Activated T-cell treated with anti-CD3 and anti-CD28 coated beads, Interleukin-2, amount 50 U/mL, for 24 hours (primary cell): ENCODE results near the gene TPSD1.
A peak's percentile ranks its signal among the peaks of the same experiment; 100 is the strongest.
"Not testable (repeated sequence)": the region's sequence is repeated elsewhere in the genome, so short reads cannot be mapped to it uniquely, and the experiment has no call there.

Experiments used
- DNase-seq: peaks from one replicate; pipeline ENCODE4 v3.0.0-alpha.2; 2020
- H3K27ac Mint-ChIP-seq: 2 replicates; pipeline ENCODE4 v1.8.0; 2020; ENCODE audit warnings: mild to moderate bottlenecking, mixed read lengths
- H3K27me3 Mint-ChIP-seq: 2 replicates; pipeline ENCODE4 v1.8.0; 2020; ENCODE audit warnings: mixed read lengths
- H3K36me3 Mint-ChIP-seq: 2 replicates; pipeline ENCODE4 v1.8.0; 2020; ENCODE audit warnings: low read depth, mixed read lengths
- H3K4me1 Mint-ChIP-seq: 2 replicates; pipeline ENCODE4 v1.8.0; 2020; ENCODE audit warnings: low read depth, mixed read lengths
- H3K4me3 Mint-ChIP-seq: 2 replicates; pipeline ENCODE4 v1.8.0; 2020; ENCODE audit warnings: mild to moderate bottlenecking, moderate library complexity, mixed read lengths
- H3K9me3 Mint-ChIP-seq: 2 replicates; pipeline ENCODE4 v1.8.0; 2020; ENCODE audit warnings: mixed read lengths

Gene TPSD1

DNA sequence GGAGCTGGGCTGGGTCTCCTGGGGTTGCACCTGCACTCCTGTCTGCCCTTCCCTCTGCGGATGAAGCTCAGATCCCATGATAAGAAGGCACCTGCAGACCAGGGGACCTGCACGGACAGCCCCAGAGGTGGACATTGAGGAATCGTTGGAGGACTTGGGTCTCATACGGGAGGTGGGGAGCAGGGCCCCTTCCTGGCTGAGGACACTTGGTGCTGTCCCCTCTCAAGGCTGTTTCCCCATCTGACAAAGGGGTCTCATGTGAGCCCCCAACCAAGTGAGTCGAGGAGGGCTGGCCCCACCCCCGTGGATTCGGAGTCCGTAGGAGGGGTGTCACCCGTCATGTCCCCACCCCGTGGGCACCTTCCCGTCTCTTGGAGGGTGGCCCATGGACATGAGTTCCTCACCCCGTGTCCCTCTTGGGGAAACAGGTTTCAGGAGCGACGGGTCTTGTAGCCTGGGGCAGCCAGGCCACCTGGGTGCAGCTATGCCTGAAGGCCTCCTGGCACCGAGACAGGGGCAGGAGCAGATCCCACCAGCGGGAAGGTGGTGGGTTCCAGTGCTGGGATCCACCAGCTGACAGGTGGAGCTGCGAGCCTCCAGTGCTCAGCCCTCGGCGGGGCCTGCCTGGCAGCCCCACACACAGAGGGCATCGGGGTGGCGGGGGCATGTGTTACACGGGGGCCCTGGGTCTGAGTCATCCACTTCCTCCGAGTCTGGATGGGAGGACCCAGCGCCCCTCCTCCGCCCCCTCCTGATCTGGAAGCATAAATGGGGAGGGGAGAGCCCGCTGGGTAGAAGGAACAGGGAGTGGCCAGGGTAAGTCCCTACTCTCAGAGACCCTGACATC is at the start of gene TPSD1:
TSS of gene TPSD1 (plus strand) at position 794 of the 847 bp plus-strand sequence. CDS start 212 bp downstream, outside the sequence.
- not testable (repeated sequence) for H3K4me1 Mint-ChIP-seq, H3K27ac Mint-ChIP-seq, H3K9me3 Mint-ChIP-seq, DNase-seq, H3K36me3 Mint-ChIP-seq, H3K4me3 Mint-ChIP-seq
- peaks cover 18% of the 10 kb centered on the region for H3K27me3 Mint-ChIP-seq

DNA sequence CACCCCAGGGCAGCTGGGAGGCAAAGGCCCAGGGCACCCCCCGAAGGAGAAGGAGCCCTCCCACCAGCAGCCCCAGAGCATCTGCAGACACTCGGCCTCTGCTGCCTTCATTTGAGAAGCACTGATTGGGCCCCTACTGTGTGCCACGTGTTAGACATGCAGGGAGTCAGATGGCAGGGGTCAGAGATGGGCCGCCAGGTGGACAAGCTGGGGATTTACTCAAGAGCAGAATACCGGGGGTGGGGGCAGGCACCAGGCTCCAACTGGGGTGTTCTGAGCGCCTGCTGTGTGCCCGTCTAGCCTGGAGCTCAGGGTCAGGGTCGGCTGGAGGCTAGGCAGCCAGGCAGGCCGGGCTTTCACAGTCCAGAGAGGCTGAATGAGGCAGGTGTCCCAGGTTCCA is 49.5 kb upstream of the TPSD1 start:
- Mint-ChIP-seq H3K9me3 (no peaks in the 10 kb centered on the region), H3K4me1 (peaks cover 4% of the 10 kb centered on the region), H3K27ac (no peak overlapping the region), H3K4me3 (no peak overlapping the region), H3K27me3 (no peaks in the 10 kb centered on the region), H3K36me3 (no peaks in the 10 kb centered on the region)
- no peak for DNase-seq

DNA sequence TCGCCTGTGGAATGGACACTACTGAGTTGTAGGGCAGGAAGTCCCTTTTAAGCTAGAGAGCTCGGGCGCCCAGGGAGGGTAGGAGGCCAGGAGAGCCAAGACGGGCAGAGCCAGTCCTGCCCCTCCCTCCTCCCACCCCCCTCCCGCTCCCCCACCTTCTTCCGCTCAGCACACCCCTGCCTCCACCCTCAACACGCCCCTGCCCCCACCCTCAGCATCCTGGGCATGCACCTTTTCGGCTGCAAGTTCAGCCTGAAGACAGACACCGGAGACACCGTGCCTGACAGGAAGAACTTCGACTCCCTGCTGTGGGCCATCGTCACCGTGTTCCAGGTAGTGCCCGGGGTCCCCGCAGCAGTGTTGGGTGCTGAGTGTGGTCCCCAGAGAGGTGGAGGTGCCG is 49.1 kb upstream of the TPSD1 start:
- H3K9me3 Mint-ChIP-seq, result no peaks in the 10 kb centered on the region
- no peaks in the 10 kb centered on the region for H3K27me3 Mint-ChIP-seq
- peak overlapping the region; percentile 25 for H3K4me3 Mint-ChIP-seq
- H3K36me3 Mint-ChIP-seq, result no peaks in the 10 kb centered on the region
- no peak for DNase-seq
- no peak overlapping the region for H3K27ac Mint-ChIP-seq
- peaks cover 4% of the 10 kb centered on the region for H3K4me1 Mint-ChIP-seq

DNA sequence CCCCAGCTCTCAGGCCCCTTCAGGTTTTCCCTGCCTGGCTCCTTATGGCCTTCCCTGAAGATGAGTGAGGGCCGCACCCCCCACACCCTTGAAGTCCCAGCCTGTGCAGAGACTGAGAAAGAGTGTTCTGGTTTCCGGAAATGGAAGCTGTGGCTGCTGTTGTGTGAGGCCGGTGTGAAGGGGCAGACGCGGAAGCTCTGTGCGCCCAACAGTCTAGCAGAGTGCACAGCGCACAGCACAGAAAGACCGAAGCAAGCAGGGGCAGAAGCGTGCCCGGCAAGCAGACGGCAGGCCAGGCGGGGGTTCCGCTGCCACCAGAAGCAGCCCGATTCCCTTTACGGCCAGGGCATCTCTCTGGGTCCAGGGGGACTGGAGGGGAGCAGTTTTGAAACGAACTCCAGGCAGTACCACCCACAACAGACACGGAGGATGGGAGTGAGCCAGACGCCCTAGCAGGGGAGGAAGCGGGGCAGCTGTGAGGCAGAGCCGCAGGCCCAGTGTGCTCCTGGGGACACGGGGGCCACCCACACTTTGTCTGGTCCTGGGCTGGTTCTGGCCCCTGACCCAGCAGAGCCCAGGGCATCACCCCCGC is 47.5 kb upstream of the TPSD1 start:
- no peaks in the 10 kb centered on the region for H3K27me3 Mint-ChIP-seq
- H3K36me3 Mint-ChIP-seq, result no peaks in the 10 kb centered on the region
- no peaks in the 10 kb centered on the region for H3K9me3 Mint-ChIP-seq
- H3K4me1 Mint-ChIP-seq, result peaks cover 4% of the 10 kb centered on the region
- H3K27ac Mint-ChIP-seq, result peak overlapping the region; percentile 83
- peak; percentile 36 for DNase-seq
- H3K4me3 Mint-ChIP-seq, result peak overlapping the region; percentile 27

DNA sequence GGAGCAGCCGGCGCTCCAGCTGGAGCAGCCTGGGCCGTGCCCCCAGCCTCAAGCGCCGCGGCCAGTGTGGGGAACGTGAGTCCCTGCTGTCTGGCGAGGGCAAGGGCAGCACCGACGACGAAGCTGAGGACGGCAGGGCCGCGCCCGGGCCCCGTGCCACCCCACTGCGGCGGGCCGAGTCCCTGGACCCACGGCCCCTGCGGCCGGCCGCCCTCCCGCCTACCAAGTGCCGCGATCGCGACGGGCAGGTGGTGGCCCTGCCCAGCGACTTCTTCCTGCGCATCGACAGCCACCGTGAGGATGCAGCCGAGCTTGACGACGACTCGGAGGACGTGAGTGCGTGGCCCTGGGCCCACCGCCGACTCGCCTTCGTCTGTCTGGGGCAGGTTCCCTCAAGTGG is 46.8 kb upstream of the TPSD1 start:
- H3K9me3 Mint-ChIP-seq, result no peaks in the 10 kb centered on the region
- no peak for DNase-seq
- H3K27me3 Mint-ChIP-seq, result no peaks in the 10 kb centered on the region
- no peak overlapping the region for H3K4me3 Mint-ChIP-seq
- H3K4me1 Mint-ChIP-seq, result peaks cover 4% of the 10 kb centered on the region
- H3K36me3 Mint-ChIP-seq, result no peaks in the 10 kb centered on the region
- no peak overlapping the region for H3K27ac Mint-ChIP-seq

DNA sequence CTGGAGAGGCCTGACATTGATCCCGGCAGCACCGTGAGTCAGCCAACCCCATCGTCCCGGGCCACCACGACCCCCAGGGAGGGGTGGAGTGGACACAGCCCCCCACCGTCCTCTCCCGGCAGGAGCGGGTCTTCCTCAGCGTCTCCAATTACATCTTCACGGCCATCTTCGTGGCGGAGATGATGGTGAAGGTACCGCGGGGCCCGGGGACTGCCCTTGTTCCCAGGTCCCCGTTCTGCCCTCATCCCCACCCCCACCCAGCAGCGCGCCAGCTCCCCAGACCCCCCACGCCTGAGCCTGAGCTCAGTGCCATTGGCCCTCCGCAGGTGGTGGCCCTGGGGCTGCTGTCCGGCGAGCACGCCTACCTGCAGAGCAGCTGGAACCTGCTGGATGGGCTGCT is 45.4 kb upstream of the TPSD1 start:
- no peak overlapping the region for H3K4me3 Mint-ChIP-seq
- no peaks in the 10 kb centered on the region for H3K36me3 Mint-ChIP-seq
- no peaks in the 10 kb centered on the region for H3K27me3 Mint-ChIP-seq
- no peaks in the 10 kb centered on the region for H3K9me3 Mint-ChIP-seq
- no peak overlapping the region for H3K27ac Mint-ChIP-seq
- DNase-seq, result no peak
- peaks cover 4% of the 10 kb centered on the region for H3K4me1 Mint-ChIP-seq

DNA sequence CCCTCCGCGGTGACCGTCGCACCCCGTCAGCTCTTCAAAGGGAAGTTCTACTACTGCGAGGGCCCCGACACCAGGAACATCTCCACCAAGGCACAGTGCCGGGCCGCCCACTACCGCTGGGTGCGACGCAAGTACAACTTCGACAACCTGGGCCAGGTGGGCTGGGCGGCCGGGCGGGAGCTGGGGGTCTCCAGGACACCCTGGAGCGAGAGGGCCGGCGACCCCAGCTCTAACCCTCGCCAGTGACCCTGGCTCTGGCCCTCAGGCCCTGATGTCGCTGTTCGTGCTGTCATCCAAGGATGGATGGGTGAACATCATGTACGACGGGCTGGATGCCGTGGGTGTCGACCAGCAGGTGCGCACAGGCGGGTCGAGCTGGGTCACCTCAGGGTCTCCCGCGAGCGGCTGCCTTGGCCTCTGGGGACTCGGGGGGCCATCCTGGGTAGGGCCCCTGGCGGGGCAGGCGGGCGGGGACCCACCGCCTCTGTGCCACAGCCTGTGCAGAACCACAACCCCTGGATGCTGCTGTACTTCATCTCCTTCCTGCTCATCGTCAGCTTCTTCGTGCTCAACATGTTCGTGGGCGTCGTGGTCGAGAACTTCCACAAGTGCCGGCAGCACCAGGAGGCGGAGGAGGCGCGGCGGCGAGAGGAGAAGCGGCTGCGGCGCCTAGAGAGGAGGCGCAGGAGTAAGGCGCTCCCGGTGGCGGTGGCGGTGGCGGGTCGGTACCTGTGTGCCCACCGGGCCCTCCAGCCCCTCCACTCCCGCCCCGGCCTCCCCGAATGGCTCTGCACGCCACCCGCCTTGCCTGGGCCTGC is 44.2 kb upstream of the TPSD1 start:
- Mint-ChIP-seq H3K9me3 (no peaks in the 10 kb centered on the region), H3K4me3 (no peak overlapping the region), H3K4me1 (peaks cover 4% of the 10 kb centered on the region), H3K36me3 (no peaks in the 10 kb centered on the region), H3K27me3 (no peaks in the 10 kb centered on the region), H3K27ac (no peak overlapping the region)
- DNase-seq, result no peak

DNA sequence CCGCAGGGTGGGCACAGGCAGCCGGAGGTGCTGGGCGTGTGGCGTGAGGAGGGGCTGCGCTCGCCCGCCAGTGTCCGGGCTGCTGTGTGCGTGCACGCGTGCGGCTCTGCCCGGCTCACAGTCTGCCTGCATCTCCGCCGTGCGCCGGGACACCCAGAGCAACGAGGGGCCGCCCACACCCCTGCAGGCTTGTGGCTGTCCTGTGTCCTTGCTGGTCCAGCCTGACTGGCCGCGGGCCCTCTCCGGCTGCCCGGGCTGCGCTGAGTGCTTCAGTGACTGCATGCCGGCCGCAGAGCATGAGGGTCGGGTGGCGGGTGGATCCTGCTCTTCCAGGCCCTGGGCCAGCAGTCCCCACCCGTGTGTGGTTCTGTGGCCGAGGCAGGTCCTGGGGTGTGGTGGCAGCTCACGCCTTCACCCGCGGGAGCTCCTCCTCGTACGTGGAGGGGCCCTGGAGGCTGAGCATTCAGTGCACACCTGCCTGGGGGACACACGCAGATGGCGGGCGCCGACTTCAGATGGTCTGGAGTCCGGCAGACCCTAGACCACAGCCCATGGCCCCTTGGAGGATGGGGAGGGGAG is 43.2 kb upstream of the TPSD1 start:
- no peak for DNase-seq
- no peaks in the 10 kb centered on the region for H3K27me3 Mint-ChIP-seq
- H3K4me1 Mint-ChIP-seq, result peaks cover 4% of the 10 kb centered on the region
- no peak overlapping the region for H3K4me3 Mint-ChIP-seq
- no peaks in the 10 kb centered on the region for H3K9me3 Mint-ChIP-seq
- no peaks in the 10 kb centered on the region for H3K36me3 Mint-ChIP-seq
- H3K27ac Mint-ChIP-seq, result no peak overlapping the region

DNA sequence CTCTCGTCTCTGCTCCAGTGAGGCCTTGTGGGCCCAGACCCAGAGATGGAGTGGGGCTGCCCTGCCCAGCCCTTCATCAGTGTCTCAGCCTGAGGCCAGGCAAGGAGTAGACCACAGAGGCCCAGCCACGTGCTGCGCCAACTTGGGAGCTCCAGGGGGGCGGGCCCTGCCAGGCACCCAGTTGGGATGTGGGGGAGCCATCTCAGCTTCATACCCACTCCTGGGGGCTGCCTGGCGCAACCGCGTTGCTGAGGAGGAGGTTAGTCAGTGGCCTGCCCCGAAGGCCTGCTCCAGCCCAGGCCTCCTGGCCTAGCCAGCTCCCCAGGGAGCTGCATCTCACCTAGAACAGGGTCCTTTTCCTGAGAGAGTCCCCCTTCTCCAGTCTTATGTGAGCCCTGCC is 42.6 kb upstream of the TPSD1 start:
- H3K4me1 Mint-ChIP-seq, result peaks cover 3% of the 10 kb centered on the region
- no peaks in the 10 kb centered on the region for H3K27me3 Mint-ChIP-seq
- DNase-seq, result no peak
- H3K9me3 Mint-ChIP-seq, result no peaks in the 10 kb centered on the region
- H3K4me3 Mint-ChIP-seq, result no peak overlapping the region
- no peak overlapping the region for H3K27ac Mint-ChIP-seq
- H3K36me3 Mint-ChIP-seq, result no peaks in the 10 kb centered on the region

DNA sequence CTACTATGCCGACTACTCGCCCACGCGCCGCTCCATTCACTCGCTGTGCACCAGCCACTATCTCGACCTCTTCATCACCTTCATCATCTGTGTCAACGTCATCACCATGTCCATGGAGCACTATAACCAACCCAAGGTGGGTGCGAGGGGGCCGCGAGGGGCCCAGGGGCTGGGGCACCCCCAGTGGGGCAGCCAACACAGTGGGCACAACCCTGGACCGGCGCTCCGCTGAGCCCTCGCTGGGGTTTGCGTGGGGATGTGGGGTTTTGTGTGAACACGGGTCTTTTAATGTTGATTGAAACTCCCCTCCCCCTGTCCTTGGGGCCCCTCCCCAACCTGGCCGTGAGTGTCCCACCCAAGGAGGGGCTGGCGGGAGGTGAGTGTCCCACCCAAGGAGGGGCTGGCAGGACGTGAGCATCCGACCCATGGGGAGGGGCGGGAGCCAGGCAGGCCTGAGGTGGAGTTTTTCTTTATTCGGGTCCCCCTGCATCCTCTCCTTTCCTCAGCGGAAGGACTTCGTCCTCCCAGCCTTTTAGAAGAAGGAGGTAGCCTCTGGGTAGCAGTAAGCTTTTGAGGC is 42.0 kb upstream of the TPSD1 start:
- no peaks in the 10 kb centered on the region for H3K4me1 Mint-ChIP-seq
- no peaks in the 10 kb centered on the region for H3K27me3 Mint-ChIP-seq
- DNase-seq, result no peak
- H3K4me3 Mint-ChIP-seq, result no peak overlapping the region
- H3K36me3 Mint-ChIP-seq, result no peaks in the 10 kb centered on the region
- no peaks in the 10 kb centered on the region for H3K9me3 Mint-ChIP-seq
- H3K27ac Mint-ChIP-seq, result no peak overlapping the region

DNA sequence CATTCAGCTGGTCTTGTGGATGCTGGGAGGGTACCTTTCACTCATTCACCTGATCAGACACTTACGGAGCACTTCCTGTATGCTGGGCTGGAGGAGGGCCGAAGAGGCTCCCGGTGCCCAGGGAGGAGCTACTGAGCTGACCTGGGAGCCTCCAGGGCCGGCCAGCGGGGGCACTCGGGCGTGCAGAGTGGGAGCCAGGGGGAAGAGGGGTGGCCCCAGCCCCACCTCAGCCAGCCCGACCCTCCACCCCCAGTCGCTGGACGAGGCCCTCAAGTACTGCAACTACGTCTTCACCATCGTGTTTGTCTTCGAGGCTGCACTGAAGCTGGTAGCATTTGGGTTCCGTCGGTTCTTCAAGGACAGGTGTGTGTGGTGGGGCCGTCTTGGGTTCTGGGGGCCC is 41.1 kb upstream of the TPSD1 start:
- H3K4me3 Mint-ChIP-seq, result no peak overlapping the region
- DNase-seq, result no peak
- H3K9me3 Mint-ChIP-seq, result no peaks in the 10 kb centered on the region
- no peak overlapping the region for H3K27ac Mint-ChIP-seq
- H3K4me1 Mint-ChIP-seq, result no peaks in the 10 kb centered on the region
- no peaks in the 10 kb centered on the region for H3K36me3 Mint-ChIP-seq
- no peaks in the 10 kb centered on the region for H3K27me3 Mint-ChIP-seq

DNA sequence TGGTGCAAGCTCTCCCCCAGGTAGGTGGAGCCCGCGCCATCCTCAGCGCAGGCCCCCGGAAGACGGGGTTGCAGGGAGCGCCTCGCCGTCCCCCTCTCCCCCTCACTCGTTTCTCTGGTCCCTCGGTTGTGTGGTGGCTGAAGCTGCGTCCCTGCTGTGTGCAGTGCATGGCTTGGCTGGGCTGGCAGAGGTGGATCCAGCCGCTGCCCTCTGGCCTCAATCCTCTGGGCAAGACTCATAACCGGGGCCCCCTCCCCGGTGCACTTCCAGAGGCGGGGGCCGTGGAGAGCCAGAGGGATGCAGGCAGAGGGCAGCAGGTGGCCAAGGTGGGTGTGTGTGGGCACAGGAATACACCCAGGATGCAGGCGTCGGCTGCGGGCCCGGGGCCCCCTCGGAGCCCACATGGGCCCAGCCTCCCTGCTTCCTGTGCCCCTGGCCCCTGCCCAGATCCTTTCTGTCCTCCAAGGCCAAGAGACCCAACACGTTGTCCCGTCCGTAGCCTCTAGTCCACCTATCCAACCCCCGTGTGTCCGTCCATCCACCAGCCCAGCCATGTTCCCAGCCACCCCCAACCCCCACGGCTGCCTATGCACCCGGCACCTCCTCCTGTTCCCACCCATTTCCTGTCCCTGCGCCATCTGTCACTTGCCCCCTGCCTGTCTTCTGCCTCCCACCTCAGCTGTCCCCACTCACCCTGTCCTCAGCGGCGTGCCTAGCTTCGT is 40.1 kb upstream of the TPSD1 start:
- H3K27me3 Mint-ChIP-seq, result no peaks in the 10 kb centered on the region
- no peaks in the 10 kb centered on the region for H3K4me1 Mint-ChIP-seq
- H3K9me3 Mint-ChIP-seq, result no peaks in the 10 kb centered on the region
- H3K27ac Mint-ChIP-seq, result no peak overlapping the region
- DNase-seq, result no peak
- no peaks in the 10 kb centered on the region for H3K36me3 Mint-ChIP-seq
- H3K4me3 Mint-ChIP-seq, result no peak overlapping the region

DNA sequence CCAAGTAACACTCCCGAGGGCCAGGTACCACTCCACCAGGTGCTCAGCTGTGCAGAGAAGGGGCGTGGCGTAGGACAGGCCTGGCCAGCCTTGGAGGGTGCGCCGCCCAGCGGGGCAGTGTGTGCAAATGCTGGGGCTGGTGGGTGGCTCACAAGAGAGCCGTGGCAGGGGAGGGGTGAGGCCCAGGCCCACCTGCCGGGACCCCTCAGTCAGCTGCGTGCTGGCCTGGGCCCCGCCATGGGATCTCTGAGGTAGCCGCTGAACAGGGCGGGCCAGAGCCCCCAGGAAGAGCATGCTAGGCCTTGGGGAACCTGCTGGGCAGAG is 39.6 kb upstream of the TPSD1 start:
- H3K27me3 Mint-ChIP-seq, result no peaks in the 10 kb centered on the region
- no peak for DNase-seq
- no peaks in the 10 kb centered on the region for H3K4me1 Mint-ChIP-seq
- H3K9me3 Mint-ChIP-seq, result no peaks in the 10 kb centered on the region
- H3K36me3 Mint-ChIP-seq, result no peaks in the 10 kb centered on the region
- H3K27ac Mint-ChIP-seq, result no peak overlapping the region
- no peak overlapping the region for H3K4me3 Mint-ChIP-seq
